Neural cell (in vitro differentiated cells): ENCODE results near the gene CFAP92. TPM values are rescaled to one million over a fixed set of nuclear protein-coding genes. Genes with fewer than 3 reads are reported as not detected.

Experiments
- H2AFZ ChIP-seq: fragments of 200-600, 300-800 bp; sonication (generic), shearing (Covaris generic); 2 replicates; pipeline ENCODE4 v1.6.0; 2014; ENCODE audit warnings: low read depth, mild to moderate bottlenecking, antibody characterized with exemption, low read length, moderate library complexity
- H3F3A ChIP-seq: fragments of 200-600 bp; shearing (Covaris generic); 2 replicates; pipeline ENCODE4 v1.6.1; 2016; ENCODE audit warnings: mild to moderate bottlenecking, moderate library complexity, mixed read lengths, antibody characterized with exemption, low read length; ENCODE audit not compliant: insufficient read depth, poor library complexity, severe bottlenecking
- H3K27ac ChIP-seq: fragments of 200-600, 300-800 bp; sonication (generic), shearing (Covaris generic); 2 replicates; pipeline ENCODE4 v1.5.1; 2014; ENCODE audit warnings: mild to moderate bottlenecking, low read length, moderate library complexity
- H3K27me3 ChIP-seq: fragments of 300-800, 200-600 bp; sonication (generic), shearing (Covaris generic); 2 replicates; pipeline ENCODE4 v1.6.0; 2014; ENCODE audit warnings: mild to moderate bottlenecking, low read depth, low read length, moderate library complexity; ENCODE audit not compliant: insufficient read depth
- H3K36me3 ChIP-seq: fragments of 300-800, 200-600 bp; sonication (generic), shearing (Covaris generic); 2 replicates; pipeline ENCODE4 v1.5.1; 2014; ENCODE audit warnings: mild to moderate bottlenecking, antibody characterized with exemption, low read length, moderate library complexity; ENCODE audit not compliant: insufficient read depth
- H3K4me2 ChIP-seq: fragments of 300-800, 200-600 bp; sonication (generic), shearing (Covaris generic); 2 replicates; pipeline ENCODE4 v1.6.0; 2014; ENCODE audit warnings: mild to moderate bottlenecking, low read length
- H3K4me3 ChIP-seq: fragments of 300-800, 200-600 bp; sonication (generic), shearing (Covaris generic); 2 replicates; pipeline ENCODE4 v1.5.1; 2014; ENCODE audit warnings: mild to moderate bottlenecking, low read length, moderate library complexity
- H3K79me2 ChIP-seq: fragments of 200-600 bp; shearing (Covaris generic); replicated peaks from 2 replicates; pipeline ENCODE4 v1.6.0; 2014; ENCODE audit warnings: mild to moderate bottlenecking, low read length, moderate library complexity; ENCODE audit not compliant: insufficient read depth
- H3K9ac ChIP-seq: fragments of 300-800, 200-600 bp; sonication (generic), shearing (Covaris generic); 2 replicates; pipeline ENCODE4 v1.6.1; 2016; ENCODE audit warnings: mild to moderate bottlenecking, low read length, mixed read lengths
- H3K9me2 ChIP-seq: fragments of 200-600 bp; shearing (Covaris generic); 2 replicates; pipeline ENCODE4 v1.6.1; 2016; ENCODE audit warnings: mild to moderate bottlenecking, low read length, mixed read lengths; ENCODE audit not compliant: insufficient read depth
- H3K9me3 ChIP-seq: fragments of 200-600, 300-800 bp; sonication (generic), shearing (Covaris generic); 2 replicates; pipeline ENCODE4 v1.6.1; 2016; ENCODE audit warnings: mild to moderate bottlenecking, mixed run types, low read length, moderate library complexity, mixed read lengths
- H4K20me1 ChIP-seq: fragments of 200-600 bp; shearing (Covaris generic); 2 replicates; pipeline ENCODE4 v1.6.1; 2016; ENCODE audit warnings: mild to moderate bottlenecking, mixed run types; ENCODE audit not compliant: insufficient read depth
- CTCF ChIP-seq: fragments of 450-650 bp; IDR thresholded peaks from 2 replicates; pipeline ENCODE4 v1.5.1; 2014; ENCODE audit warnings: antibody characterized with exemption, mild to moderate bottlenecking, moderate library complexity; ENCODE audit not compliant: poor library complexity, severe bottlenecking
- EP300 ChIP-seq: fragments of 450-650 bp; conservative IDR thresholded peaks from 2 replicates; pipeline ENCODE4 v1.6.1; 2014; ENCODE audit warnings: antibody characterized with exemption, mild to moderate bottlenecking, moderate library complexity; ENCODE audit not compliant: poor library complexity, severe bottlenecking
- EZH2 ChIP-seq: fragments of 200-600, 300-800 bp; shearing (Covaris generic), sonication (generic); IDR thresholded peaks from 2 replicates; pipeline ENCODE4 v1.6.1; 2014; ENCODE audit warnings: antibody characterized with exemption, low read length, borderline replicate concordance, mild to moderate bottlenecking; ENCODE audit not compliant: insufficient read depth, poor library complexity, severe bottlenecking
- MXI1 ChIP-seq: fragments of 450-650 bp; conservative IDR thresholded peaks from 2 replicates; pipeline ENCODE4 v1.6.1; 2014; ENCODE audit warnings: antibody characterized with exemption, mild to moderate bottlenecking; ENCODE audit not compliant: poor library complexity, severe bottlenecking
- POLR2AphosphoS5 ChIP-seq: IDR thresholded peaks from 2 replicates; pipeline ENCODE4 v1.6.1; 2012
- RAD21 ChIP-seq: fragments of 450-650 bp; conservative IDR thresholded peaks from 2 replicates; pipeline ENCODE4 v1.6.1; 2014; ENCODE audit warnings: antibody characterized with exemption, mild to moderate bottlenecking, moderate library complexity
- REST ChIP-seq: IDR thresholded peaks from 2 replicates; pipeline ENCODE4 v1.6.1; 2012; ENCODE audit warnings: borderline replicate concordance
- SMC3 ChIP-seq: fragments of 450-650 bp; conservative IDR thresholded peaks from 2 replicates; pipeline ENCODE4 v1.6.1; 2014; ENCODE audit warnings: antibody characterized with exemption, mild to moderate bottlenecking, moderate library complexity; ENCODE audit not compliant: poor library complexity
- TAF1 ChIP-seq: IDR thresholded peaks from 2 replicates; pipeline ENCODE4 v1.6.1; 2012; ENCODE audit warnings: low read depth
- polyA plus RNA-seq: library from polyadenylated mRNA; depleted of rRNA; stranded (reverse); fragments of >200 nt; gene quantifications from 2 replicates; pipeline ENCODE4 v1.2.3, GENCODE V29; 2014

Gene CFAP92
- polyA plus RNA-seq, 1 donor from 2014 or later = 0.69 TPM

- no peak overlapping the region for H3K27ac ChIP-seq
These were observed 23.0 kb upstream of the CFAP92 start for GRCh38 chr3:129016720-129017483.

GRCh38 chr3:129016356-129016719, 22.5 kb upstream of the CFAP92 start:
- no peak overlapping the region for H2AFZ ChIP-seq
- no peak overlapping the region for H3K27ac ChIP-seq
- no peak overlapping the region for H3K4me3 ChIP-seq
- H3F3A ChIP-seq = no peaks in the 10 kb centered on the region
- no peaks in the 10 kb centered on the region for H4K20me1 ChIP-seq
- no peak overlapping the region for H3K4me2 ChIP-seq
- TF ChIP-seq MXI1 = no peak
- no peaks in the 10 kb centered on the region for H3K27me3 ChIP-seq
- no peaks in the 10 kb centered on the region for H3K9me2 ChIP-seq
- H3K9ac ChIP-seq = no peak overlapping the region
- no peaks in the 10 kb centered on the region for H3K36me3 ChIP-seq
- H3K79me2 ChIP-seq = no peaks in the 10 kb centered on the region
- H3K9me3 ChIP-seq = no peaks in the 10 kb centered on the region

More at GRCh38 chr3:129016720-129017483, 23.0 kb upstream of the CFAP92 start:
- Histone ChIP-seq H3K4me2 (no peak overlapping the region), H4K20me1 (no peaks in the 10 kb centered on the region), H3K9me2 (no peaks in the 10 kb centered on the region), H3K4me3 (no peak overlapping the region), H3K9ac (no peak overlapping the region), H3F3A (no peaks in the 10 kb centered on the region), H3K27me3 (no peaks in the 10 kb centered on the region), H3K79me2 (no peaks in the 10 kb centered on the region), H3K9me3 (no peaks in the 10 kb centered on the region), H3K36me3 (no peaks in the 10 kb centered on the region), H2AFZ (no peak overlapping the region)
- TF ChIP-seq EP300 = no peak
- no peak for TF ChIP-seq REST
- no peak for TF ChIP-seq RAD21
- no peak for TF ChIP-seq POLR2AphosphoS5
- TF ChIP-seq EZH2 = no peak
- no peak for TF ChIP-seq MXI1
- TF ChIP-seq TAF1 = no peak
- TF ChIP-seq CTCF = no peak
- TF ChIP-seq SMC3 = no peak
